Measurements from ENCODE around the gene PTGES3L. TPM values are rescaled to one million over a fixed set of nuclear protein-coding genes. Genes with fewer than 3 reads are reported as not detected.

Gene PTGES3L
- total RNA-seq (2022; extraction: Qiagen RNA extraction; ENCODE audit: low read depth) = 0.55 to 0.99 TPM (median 0.84 TPM) in 5 replicates

GRCh38 chr17:42979511-42980273, at the start of gene PTGES3L:
Gene PTGES3L (minus strand): TSS chr17:42980080. CDS start chr17:42980053, 27 bp downstream.

DNA sequence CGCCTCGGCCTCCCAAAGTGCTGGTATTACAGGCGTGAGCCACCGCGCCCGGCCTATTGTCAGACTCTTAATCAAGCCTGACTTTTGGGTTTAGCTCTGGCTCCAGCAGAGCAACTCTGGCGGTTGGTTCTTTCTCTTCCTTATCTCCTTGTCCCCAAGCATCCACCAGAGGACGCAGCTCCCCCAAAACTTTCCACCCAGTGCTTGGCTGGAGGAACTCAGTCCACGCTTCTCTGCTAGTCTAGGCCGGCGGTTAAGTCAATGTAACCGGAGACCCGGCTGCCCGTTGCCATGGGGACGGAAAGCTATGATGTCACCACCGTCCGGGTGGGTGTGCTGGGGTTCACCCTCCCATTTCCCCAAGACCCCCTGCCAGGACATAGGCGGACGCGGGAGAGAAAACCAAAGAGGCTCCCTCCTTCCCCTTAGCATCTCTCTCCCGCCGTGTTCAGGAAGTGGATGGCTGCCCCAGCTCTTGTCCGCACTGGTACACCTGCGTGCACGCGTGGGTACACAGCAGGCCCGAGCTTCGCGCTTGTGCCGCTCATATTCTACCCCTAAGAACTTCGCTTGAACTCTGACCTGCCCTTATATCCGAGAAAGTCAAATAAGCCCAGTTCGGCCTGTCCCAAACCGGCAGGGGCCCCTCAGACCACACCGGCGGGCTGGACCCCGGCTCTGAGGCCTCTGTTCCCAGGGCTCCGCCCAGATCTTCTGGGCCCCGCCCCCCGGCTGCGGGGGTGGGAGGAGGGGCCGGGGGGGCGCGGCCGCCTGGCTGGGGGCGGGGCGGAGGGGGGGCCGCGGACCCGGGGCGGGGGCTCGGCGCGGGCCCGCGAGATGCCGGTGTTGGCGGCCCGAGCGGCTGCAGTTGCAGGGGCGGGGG, 44.8 kb upstream of the PTGES3L start, which contains the start of gene RND2:
Gene RND2 (plus strand): TSS at position 825 of the 883 bp plus-strand sequence. CDS start 117 bp downstream, outside the sequence.

GRCh38 chr17:43021741-43022512, 42.0 kb upstream of the PTGES3L start, which contains the start of gene VAT1:
Gene VAT1 (minus strand): TSS chr17:43022385. CDS start chr17:43022322, 63 bp downstream.

GRCh38 chr17:43006639-43007551, 27.0 kb upstream of the PTGES3L start, which contains the start of gene IFI35:
Gene IFI35 (plus strand): TSS chr17:43006784. CDS start chr17:43006948, 164 bp downstream.

DNA sequence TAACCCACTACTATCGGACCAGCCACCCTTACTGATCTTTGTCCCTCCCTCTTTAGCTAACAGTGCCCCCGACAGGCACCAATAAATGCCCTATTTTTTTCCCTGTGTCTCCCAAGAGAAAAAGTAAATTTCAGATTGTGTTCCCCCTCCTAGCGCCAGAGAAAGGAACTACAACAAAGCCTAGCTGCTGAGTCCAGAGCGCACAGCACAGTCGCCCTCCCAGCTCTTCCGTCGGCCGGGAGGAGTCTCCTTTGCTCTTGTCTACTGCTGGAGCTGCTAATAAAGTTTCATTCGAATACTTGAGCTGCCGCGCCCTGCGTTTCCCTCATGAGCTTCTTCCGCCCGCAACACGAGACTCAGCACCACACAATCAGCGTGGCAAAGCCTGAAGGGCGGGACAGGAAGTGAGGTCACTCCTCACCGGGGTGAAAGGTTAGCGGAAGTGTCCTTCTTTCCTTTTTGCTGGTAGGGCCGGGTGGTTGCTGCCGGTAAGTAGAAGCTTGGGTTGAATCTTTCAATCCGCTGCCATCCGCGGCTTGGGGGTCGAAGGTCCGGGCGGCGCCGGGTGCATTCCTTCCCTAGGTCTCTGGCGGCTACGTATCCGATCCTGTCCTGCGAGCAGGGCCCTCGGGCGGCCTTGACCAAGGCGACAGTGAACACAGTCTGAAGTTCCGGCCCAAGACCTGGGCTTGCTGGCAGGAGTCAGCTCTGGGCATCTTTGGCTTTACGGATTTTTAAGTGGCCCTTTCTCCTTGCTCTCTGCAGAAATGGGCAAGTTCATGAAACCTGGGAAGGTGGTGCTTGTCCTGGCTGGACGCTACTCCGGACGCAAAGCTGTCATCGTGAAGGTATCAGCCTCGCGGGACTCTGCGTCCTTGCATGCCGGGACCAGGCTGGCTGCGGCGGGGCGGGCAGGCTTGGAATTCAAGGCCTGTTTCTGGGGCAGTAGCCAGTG, 18.4 kb upstream of the PTGES3L start, which contains the start of gene RPL27:
Gene RPL27 (plus strand): TSS at position 436 of the 955 bp plus-strand sequence. CDS start 332 bp downstream, at position 768.

GRCh38 chr17:42980274-42980765, 440 bp upstream of the PTGES3L start, which contains the start of gene RUNDC1:
Gene RUNDC1 (plus strand): TSS chr17:42980565. CDS start chr17:42980577, 12 bp downstream.

GRCh38 chr17:42964161-42964932, 15.5 kb downstream of the PTGES3L start, which contains the start of gene AARSD1:
Gene AARSD1 (minus strand): TSS chr17:42964454. CDS start chr17:42964440, 14 bp downstream.

Other genes starting within 250 kb of the PTGES3L start
- gene EZH1, start 235.0 kb downstream of the PTGES3L start, total RNA-seq (2022; extraction: Qiagen RNA extraction; ENCODE audit: low read depth) = 8.1 to 12.6 TPM (median 11.6 TPM) in 5 replicates
- 0.65 to 1.3 TPM (median 0.99 TPM) in 5 replicates for gene RAMP2, start 218.9 kb downstream of the PTGES3L start, total RNA-seq (2022; extraction: Qiagen RNA extraction; ENCODE audit: low read depth)
- gene VPS25, start 206.6 kb downstream of the PTGES3L start, total RNA-seq (2022; extraction: Qiagen RNA extraction; ENCODE audit: low read depth) = 126 to 132 TPM (median 128 TPM) in 5 replicates
- gene WNK4, start 199.5 kb downstream of the PTGES3L start, total RNA-seq (2022; extraction: Qiagen RNA extraction; ENCODE audit: low read depth) = 0.92 to 2.0 TPM (median 1.3 TPM) in 5 replicates
- 118 to 141 TPM (median 138 TPM) in 5 replicates for gene COA3, start 181.4 kb downstream of the PTGES3L start, total RNA-seq (2022; extraction: Qiagen RNA extraction; ENCODE audit: low read depth)
- 0.08 to 0.27 TPM (median 0.25 TPM) in 3 of 5 replicates, not detected in the others for gene CNTD1, start 181.2 kb downstream of the PTGES3L start, total RNA-seq (2022; extraction: Qiagen RNA extraction; ENCODE audit: low read depth)
- 76.8 to 105 TPM (median 80.9 TPM) in 5 replicates for gene BECN1, start 155.8 kb downstream of the PTGES3L start, total RNA-seq (2022; extraction: Qiagen RNA extraction; ENCODE audit: low read depth)
- 225 to 304 TPM (median 243 TPM) in 5 replicates for gene PSME3, start 146.7 kb downstream of the PTGES3L start, total RNA-seq (2022; extraction: Qiagen RNA extraction; ENCODE audit: low read depth)
- gene AOC2, start 135.5 kb downstream of the PTGES3L start, total RNA-seq (2022; extraction: Qiagen RNA extraction; ENCODE audit: low read depth) = 1.4 to 3.0 TPM (median 2.0 TPM) in 5 replicates
- gene AOC3, start 128.9 kb downstream of the PTGES3L start, total RNA-seq (2022; extraction: Qiagen RNA extraction; ENCODE audit: low read depth) = 0.97 to 2.1 TPM (median 1.0 TPM) in 5 replicates
- not detected in 5 replicates for gene G6PC1, start 79.3 kb downstream of the PTGES3L start, total RNA-seq (2022; extraction: Qiagen RNA extraction; ENCODE audit: low read depth)
- gene AARSD1, start 15.6 kb downstream of the PTGES3L start, total RNA-seq (2022; extraction: Qiagen RNA extraction; ENCODE audit: low read depth) = 51.5 to 58.5 TPM (median 55.3 TPM) in 5 replicates
- 19.6 to 21.7 TPM (median 20.3 TPM) in 5 replicates for gene RUNDC1, start 485 bp upstream of the PTGES3L start, total RNA-seq (2022; extraction: Qiagen RNA extraction; ENCODE audit: low read depth)
- 2,853 to 3,460 TPM (median 3,163 TPM) in 5 replicates for gene RPL27, start 18.3 kb upstream of the PTGES3L start, total RNA-seq (2022; extraction: Qiagen RNA extraction; ENCODE audit: low read depth)
- gene IFI35, start 26.7 kb upstream of the PTGES3L start, total RNA-seq (2022; extraction: Qiagen RNA extraction; ENCODE audit: low read depth) = 17.3 to 19.5 TPM (median 17.9 TPM) in 5 replicates
- 202 to 235 TPM (median 227 TPM) in 5 replicates for gene VAT1, start 42.3 kb upstream of the PTGES3L start, total RNA-seq (2022; extraction: Qiagen RNA extraction; ENCODE audit: low read depth)
- 0.13 to 0.24 TPM (median 0.15 TPM) in 5 replicates for gene RND2, start 45.2 kb upstream of the PTGES3L start, total RNA-seq (2022; extraction: Qiagen RNA extraction; ENCODE audit: low read depth)
- 23.2 to 32.9 TPM (median 27.6 TPM) in 5 replicates for gene BRCA1, start 145.3 kb upstream of the PTGES3L start, total RNA-seq (2022; extraction: Qiagen RNA extraction; ENCODE audit: low read depth)
- gene NBR1, start 191.1 kb upstream of the PTGES3L start, total RNA-seq (2022; extraction: Qiagen RNA extraction; ENCODE audit: low read depth) = 35.9 to 52.1 TPM (median 44.9 TPM) in 5 replicates
- gene TMEM106A, start 231.8 kb upstream of the PTGES3L start, total RNA-seq (2022; extraction: Qiagen RNA extraction; ENCODE audit: low read depth) = 0.85 to 1.6 TPM (median 1.1 TPM) in 5 replicates
- gene CCDC200, start 248.5 kb upstream of the PTGES3L start, total RNA-seq (2022; extraction: Qiagen RNA extraction; ENCODE audit: low read depth) = not detected in 5 replicates